ENCODE data around the gene KCNIP1. TPM values are rescaled to one million over a fixed set of nuclear protein-coding genes. Genes with fewer than 3 reads are reported as not detected.

Gene KCNIP1
- total RNA-seq, 4 donors from 2014 or later, result not detected

- intact Hi-C loops (cut with DNase I; ENCODE audit: low total_unique reads), result no loop called here
- no peak for DNase-seq (ENCODE audit: low spot score in 2 of 2)
- TF ChIP-seq CTCF (IDR thresholded peaks at IDR 0.05), result no peak
- TF ChIP-seq POLR2A (IDR thresholded peaks at IDR 0.05), result no peak
- no peak overlapping the region for H3K4me3 ChIP-seq (ENCODE audit: low read depth, poor library complexity, severe bottlenecking)
- WGBS, 2 donors, result 85 to 93% methylated on average over 2 of the region's 2 CpGs
Measured at GRCh38 chr5:170494041-170494440, 9.8 kb upstream of the KCNIP1 start.

- TF ChIP-seq POLR2A (IDR thresholded peaks at IDR 0.05) (no peak), CTCF (IDR thresholded peaks at IDR 0.05) (no peak)
- DNase-seq (ENCODE audit: low spot score in 2 of 2), result no peak
- intact Hi-C loops (cut with DNase I; ENCODE audit: low total_unique reads), result no loop called here
- no peak overlapping the region for H3K4me3 ChIP-seq (ENCODE audit: low read depth, poor library complexity, severe bottlenecking)
- WGBS, 2 donors, result 57 to 64% methylated on average over 8 to 10 of the region's 10 CpGs
Measured at GRCh38 chr5:170495825-170496661, 7.8 kb upstream of the KCNIP1 start.

- no peak for TF ChIP-seq POLR2A (IDR thresholded peaks at IDR 0.05)
- no peak for TF ChIP-seq CTCF (IDR thresholded peaks at IDR 0.05)
- H3K4me3 ChIP-seq (ENCODE audit: low read depth, poor library complexity, severe bottlenecking), result no peak overlapping the region
- no peak for DNase-seq (ENCODE audit: low spot score in 2 of 2)
- intact Hi-C loops (cut with DNase I; ENCODE audit: low total_unique reads), result no loop called here
- WGBS, 2 donors, result 83 to 90% methylated on average over 6 of the region's 6 CpGs
Measured at GRCh38 chr5:170496662-170497028, 7.2 kb upstream of the KCNIP1 start.

GRCh38 chr5:170497311-170498038 lies 6.3 kb upstream of the KCNIP1 start:
- no peak overlapping the region for H3K4me3 ChIP-seq (ENCODE audit: low read depth, poor library complexity, severe bottlenecking)
- no peak for TF ChIP-seq POLR2A (IDR thresholded peaks at IDR 0.05)
- no peak for TF ChIP-seq CTCF (IDR thresholded peaks at IDR 0.05)
- no peak for DNase-seq (ENCODE audit: low spot score in 2 of 2)
- WGBS, 2 donors, result 55 to 74% methylated on average over 13 of the region's 13 CpGs
- intact Hi-C loops (cut with DNase I; ENCODE audit: low total_unique reads), result no loop called here

GRCh38 chr5:170498811-170499351 lies 4.9 kb upstream of the KCNIP1 start:
- 80 to 82% methylated on average over 5 of the region's 5 CpGs for WGBS, 2 donors
- intact Hi-C loops (cut with DNase I; ENCODE audit: low total_unique reads), result no loop called here
- H3K4me3 ChIP-seq (ENCODE audit: low read depth, poor library complexity, severe bottlenecking), result no peak overlapping the region
- DNase-seq (ENCODE audit: low spot score in 2 of 2), result no peak
- TF ChIP-seq CTCF (IDR thresholded peaks at IDR 0.05) (no peak), POLR2A (IDR thresholded peaks at IDR 0.05) (no peak)
